ENCODE measurements around the gene LHX8. TPM values are rescaled to one million over a fixed set of nuclear protein-coding genes. Genes with fewer than 3 reads are reported as not detected.
"Not testable (repeated sequence)": the region's sequence is repeated elsewhere in the genome, so short reads cannot be mapped to it uniquely, and the experiment has no call there.

The LHX8 gene
- total and polyA plus RNA-seq, 5 donors from 2014 or later: not detected

- Histone ChIP-seq H3K9me3 (ENCODE audit: control insufficient read depth in 2 of 2, low read length in 2 of 2) (no peaks in the 10 kb centered on the region), H3K36me3 (ENCODE audit: control insufficient read depth, insufficient read depth, low read length) (no peaks in the 10 kb centered on the region), H3K27ac (ENCODE audit: insufficient read depth, low read length, poor library complexity, severe bottlenecking) (no peak overlapping the region), H3K27me3 (ENCODE audit: control insufficient read depth, insufficient read depth, low read length) (no peaks in the 10 kb centered on the region), H3K4me3 (ENCODE audit: low read depth, low read length) (no peak overlapping the region), H3K4me1 (ENCODE audit: control insufficient read depth, insufficient read depth, low read length, poor library complexity, severe bottlenecking) (no peaks in the 10 kb centered on the region)
- Mint-ChIP-seq H3K4me1 (no peaks in the 10 kb centered on the region), H3K27me3 (no peaks in the 10 kb centered on the region), H3K27ac (no peak overlapping the region), H3K36me3 (no peaks in the 10 kb centered on the region), H3K4me3 (no peak overlapping the region), H3K9me3 (peaks cover 0 to 3% (median 0%) of the 10 kb centered on the region in 7 donors)
- DNase-seq (no peak), ATAC-seq (ENCODE audit: low read depth in 2 of 2) (no peak)
Observed at GRCh38 chr1:75166821-75167220, 32.6 kb downstream of the LHX8 start.

- Mint-ChIP-seq H3K36me3 (no peaks in the 10 kb centered on the region), H3K4me3 (no peak overlapping the region), H3K27ac (no peak overlapping the region), H3K9me3 (peaks cover 0 to 3% (median 0%) of the 10 kb centered on the region in 7 donors), H3K4me1 (no peaks in the 10 kb centered on the region), H3K27me3 (no peaks in the 10 kb centered on the region)
- no peaks in the 10 kb centered on the region for H3K4me1 ChIP-seq (ENCODE audit: control insufficient read depth, insufficient read depth, low read length, poor library complexity, severe bottlenecking)
- H3K36me3 ChIP-seq (ENCODE audit: control insufficient read depth, insufficient read depth, low read length): no peaks in the 10 kb centered on the region
- H3K4me3 ChIP-seq (ENCODE audit: low read depth, low read length): no peak overlapping the region
- H3K27ac ChIP-seq (ENCODE audit: insufficient read depth, low read length, poor library complexity, severe bottlenecking): no peak overlapping the region
- ATAC-seq (ENCODE audit: low read depth in 2 of 2) (no peak), DNase-seq (no peak)
- H3K9me3 ChIP-seq (ENCODE audit: control insufficient read depth in 2 of 2, low read length in 2 of 2): no peaks in the 10 kb centered on the region
- H3K27me3 ChIP-seq (ENCODE audit: control insufficient read depth, insufficient read depth, low read length): no peaks in the 10 kb centered on the region
Observed at GRCh38 chr1:75170011-75170410, 35.8 kb downstream of the LHX8 start.

GRCh38 chr1:75170981-75171380 is 36.8 kb downstream of the LHX8 start:
- Histone ChIP-seq H3K9me3 (ENCODE audit: control insufficient read depth in 2 of 2, low read length in 2 of 2) (no peaks in the 10 kb centered on the region), H3K27me3 (ENCODE audit: control insufficient read depth, insufficient read depth, low read length) (no peaks in the 10 kb centered on the region), H3K4me3 (ENCODE audit: low read depth, low read length) (no peak overlapping the region), H3K27ac (ENCODE audit: insufficient read depth, low read length, poor library complexity, severe bottlenecking) (no peak overlapping the region), H3K36me3 (ENCODE audit: control insufficient read depth, insufficient read depth, low read length) (no peaks in the 10 kb centered on the region), H3K4me1 (ENCODE audit: control insufficient read depth, insufficient read depth, low read length, poor library complexity, severe bottlenecking) (no peaks in the 10 kb centered on the region)
- H3K27me3 Mint-ChIP-seq: no peaks in the 10 kb centered on the region
- ATAC-seq (ENCODE audit: low read depth in 2 of 2): no peak
- peaks cover 0 to 3% (median 0%) of the 10 kb centered on the region in 7 donors for H3K9me3 Mint-ChIP-seq
- no peak overlapping the region for H3K4me3 Mint-ChIP-seq
- H3K4me1 Mint-ChIP-seq: no peaks in the 10 kb centered on the region
- DNase-seq: no peak
- H3K27ac Mint-ChIP-seq: no peak overlapping the region
- H3K36me3 Mint-ChIP-seq: no peaks in the 10 kb centered on the region

- H3K4me1 ChIP-seq (ENCODE audit: control insufficient read depth, insufficient read depth, low read length, poor library complexity, severe bottlenecking): no peaks in the 10 kb centered on the region
- H3K36me3 ChIP-seq (ENCODE audit: control insufficient read depth, insufficient read depth, low read length): no peaks in the 10 kb centered on the region
- H3K9me3 ChIP-seq (ENCODE audit: control insufficient read depth in 2 of 2, low read length in 2 of 2): no peaks in the 10 kb centered on the region
- no peaks in the 10 kb centered on the region for H3K27me3 ChIP-seq (ENCODE audit: control insufficient read depth, insufficient read depth, low read length)
- H3K27me3 Mint-ChIP-seq: no peaks in the 10 kb centered on the region
- peaks cover 0 to 7% (median 1%) of the 10 kb centered on the region in 7 donors for H3K9me3 Mint-ChIP-seq
- no peak overlapping the region for H3K27ac Mint-ChIP-seq
- no peaks in the 10 kb centered on the region for H3K36me3 Mint-ChIP-seq
- ATAC-seq (ENCODE audit: low read depth in 2 of 2): no peak
- no peak overlapping the region for H3K4me3 ChIP-seq (ENCODE audit: low read depth, low read length)
- DNase-seq: no peak
- no peaks in the 10 kb centered on the region for H3K4me1 Mint-ChIP-seq
- H3K27ac ChIP-seq (ENCODE audit: insufficient read depth, low read length, poor library complexity, severe bottlenecking): no peak overlapping the region
- H3K4me3 Mint-ChIP-seq: no peak overlapping the region
Observed at GRCh38 chr1:75171876-75172275, 37.7 kb downstream of the LHX8 start.

- Histone ChIP-seq H3K4me3 (ENCODE audit: low read depth, low read length) (no peak overlapping the region), H3K9me3 (ENCODE audit: control insufficient read depth in 2 of 2, low read length in 2 of 2) (no peaks in the 10 kb centered on the region), H3K36me3 (ENCODE audit: control insufficient read depth, insufficient read depth, low read length) (no peaks in the 10 kb centered on the region), H3K4me1 (ENCODE audit: control insufficient read depth, insufficient read depth, low read length, poor library complexity, severe bottlenecking) (no peaks in the 10 kb centered on the region), H3K27me3 (ENCODE audit: control insufficient read depth, insufficient read depth, low read length) (no peaks in the 10 kb centered on the region), H3K27ac (ENCODE audit: insufficient read depth, low read length, poor library complexity, severe bottlenecking) (no peak overlapping the region)
- ATAC-seq (ENCODE audit: low read depth in 2 of 2) (no peak), DNase-seq (no peak)
- Mint-ChIP-seq H3K36me3 (no peaks in the 10 kb centered on the region), H3K27ac (no peak overlapping the region), H3K4me1 (no peaks in the 10 kb centered on the region), H3K9me3 (peaks cover 0 to 6% (median 2%) of the 10 kb centered on the region in 7 donors), H3K4me3 (no peak overlapping the region), H3K27me3 (no peaks in the 10 kb centered on the region)
Observed at GRCh38 chr1:75172556-75172955, 38.4 kb downstream of the LHX8 start.

- H3K9me3 ChIP-seq (ENCODE audit: control insufficient read depth in 2 of 2, low read length in 2 of 2): no peaks in the 10 kb centered on the region
- H3K36me3 Mint-ChIP-seq: no peaks in the 10 kb centered on the region
- H3K27ac Mint-ChIP-seq: no peak overlapping the region
- H3K4me1 Mint-ChIP-seq: no peaks in the 10 kb centered on the region
- no peak overlapping the region for H3K4me3 Mint-ChIP-seq
- no peak overlapping the region for H3K27ac ChIP-seq (ENCODE audit: insufficient read depth, low read length, poor library complexity, severe bottlenecking)
- no peak overlapping the region for H3K4me3 ChIP-seq (ENCODE audit: low read depth, low read length)
- no peak for ATAC-seq (ENCODE audit: low read depth in 2 of 2)
- DNase-seq: no peak
- H3K9me3 Mint-ChIP-seq: peaks cover 0 to 11% (median 3%) of the 10 kb centered on the region in 7 donors
- no peaks in the 10 kb centered on the region for H3K36me3 ChIP-seq (ENCODE audit: control insufficient read depth, insufficient read depth, low read length)
- H3K4me1 ChIP-seq (ENCODE audit: control insufficient read depth, insufficient read depth, low read length, poor library complexity, severe bottlenecking): no peaks in the 10 kb centered on the region
- H3K27me3 ChIP-seq (ENCODE audit: control insufficient read depth, insufficient read depth, low read length): no peaks in the 10 kb centered on the region
- H3K27me3 Mint-ChIP-seq: no peaks in the 10 kb centered on the region
Observed at GRCh38 chr1:75174031-75174760, 40.0 kb downstream of the LHX8 start.

- H3K36me3 ChIP-seq (ENCODE audit: control insufficient read depth, insufficient read depth, low read length); H3K27ac ChIP-seq (ENCODE audit: insufficient read depth, low read length, poor library complexity, severe bottlenecking); H3K36me3 Mint-ChIP-seq; H3K9me3 ChIP-seq (ENCODE audit: control insufficient read depth in 2 of 2, low read length in 2 of 2); DNase-seq; H3K4me3 ChIP-seq (ENCODE audit: low read depth, low read length); ATAC-seq (ENCODE audit: low read depth in 2 of 2); H3K27ac Mint-ChIP-seq; H3K4me1 ChIP-seq (ENCODE audit: control insufficient read depth, insufficient read depth, low read length, poor library complexity, severe bottlenecking); H3K4me1 Mint-ChIP-seq; H3K27me3 ChIP-seq (ENCODE audit: control insufficient read depth, insufficient read depth, low read length); H3K4me3 Mint-ChIP-seq; H3K27me3 Mint-ChIP-seq: not testable (repeated sequence)
- H3K9me3 Mint-ChIP-seq: peaks cover 2 to 26% (median 9%) of the 10 kb centered on the region in 7 donors
Observed at GRCh38 chr1:75181214-75181955, 47.2 kb downstream of the LHX8 start.

- Histone ChIP-seq H3K4me1 (ENCODE audit: control insufficient read depth, insufficient read depth, low read length, poor library complexity, severe bottlenecking) (no peaks in the 10 kb centered on the region), H3K4me3 (ENCODE audit: low read depth, low read length) (no peak overlapping the region), H3K9me3 (ENCODE audit: control insufficient read depth in 2 of 2, low read length in 2 of 2) (no peaks in the 10 kb centered on the region), H3K27ac (ENCODE audit: insufficient read depth, low read length, poor library complexity, severe bottlenecking) (no peak overlapping the region), H3K27me3 (ENCODE audit: control insufficient read depth, insufficient read depth, low read length) (no peaks in the 10 kb centered on the region), H3K36me3 (ENCODE audit: control insufficient read depth, insufficient read depth, low read length) (no peaks in the 10 kb centered on the region)
- DNase-seq (no peak), ATAC-seq (ENCODE audit: low read depth in 2 of 2) (no peak)
- Mint-ChIP-seq H3K27ac (no peak overlapping the region), H3K4me3 (no peak overlapping the region), H3K27me3 (peaks cover 4% of the 10 kb centered on the region), H3K4me1 (no peaks in the 10 kb centered on the region), H3K36me3 (no peaks in the 10 kb centered on the region), H3K9me3 (peaks cover 0 to 7% (median 0%) of the 10 kb centered on the region in 7 donors)
Observed at GRCh38 chr1:75188892-75189291, 54.7 kb downstream of the LHX8 start.
